AG04450 (cell line): ENCODE measurements around the gene SYNE2. TPM values are rescaled to one million over a fixed set of nuclear protein-coding genes. Genes with fewer than 3 reads are reported as not detected.

Experiments
- CTCF ChIA-PET: fragments of 300-600, 350-600 bp; formaldehyde crosslinking; extraction: SDS; loops from one replicate; lab custom pipeline; 2022; ENCODE audit warnings: antibody characterized with exemption, inconsistent platforms; lab: Charles Lee
- POLR2A ChIA-PET: fragments of 350-600 bp; formaldehyde crosslinking; extraction: SDS; loops from one replicate; lab custom pipeline; 2021; ENCODE audit warnings: antibody characterized with exemption, inconsistent platforms; lab: Yijun Ruan, JAX
- DNase-seq: peaks from one replicate; pipeline ENCODE4 v3.0.0-alpha.2; 2011; ENCODE audit warnings: low read depth, low spot score
- H3K27ac ChIP-seq: one replicate; pipeline ENCODE4 v1.5.1; 2012; ENCODE audit warnings: low read depth, low read length, control low read depth
- H3K27me3 ChIP-seq: one replicate; pipeline ENCODE4 v1.6.0; 2012; ENCODE audit warnings: low read length; ENCODE audit not compliant: control insufficient read depth, insufficient read depth
- H3K4me3 ChIP-seq: 2 replicates; pipeline ENCODE4 v1.5.1; 2011; ENCODE audit warnings: mild to moderate bottlenecking, low read depth, low read length, control low read depth
- H3K9me3 ChIP-seq: 2 replicates; pipeline ENCODE4 v1.5.1; 2012; ENCODE audit warnings: low read length; ENCODE audit not compliant: control insufficient read depth, insufficient read depth
- polyA plus RNA-seq: library from polyadenylated mRNA; depleted of rRNA; stranded (reverse); fragments of >200 nt; gene quantifications from 2 replicates; pipeline ENCODE4 v1.2.3, GENCODE V29; 2011
- TF ChIP-seq, protein P1 (sequence below): IDR thresholded peaks from 2 replicates; pipeline ENCODE4 v1.5.1; 2011; ENCODE audit warnings: low read depth, low read length, control low read depth, inconsistent platforms

SYNE2 gene
- polyA plus RNA-seq, 1 experiment = 6.1 TPM

DNA sequence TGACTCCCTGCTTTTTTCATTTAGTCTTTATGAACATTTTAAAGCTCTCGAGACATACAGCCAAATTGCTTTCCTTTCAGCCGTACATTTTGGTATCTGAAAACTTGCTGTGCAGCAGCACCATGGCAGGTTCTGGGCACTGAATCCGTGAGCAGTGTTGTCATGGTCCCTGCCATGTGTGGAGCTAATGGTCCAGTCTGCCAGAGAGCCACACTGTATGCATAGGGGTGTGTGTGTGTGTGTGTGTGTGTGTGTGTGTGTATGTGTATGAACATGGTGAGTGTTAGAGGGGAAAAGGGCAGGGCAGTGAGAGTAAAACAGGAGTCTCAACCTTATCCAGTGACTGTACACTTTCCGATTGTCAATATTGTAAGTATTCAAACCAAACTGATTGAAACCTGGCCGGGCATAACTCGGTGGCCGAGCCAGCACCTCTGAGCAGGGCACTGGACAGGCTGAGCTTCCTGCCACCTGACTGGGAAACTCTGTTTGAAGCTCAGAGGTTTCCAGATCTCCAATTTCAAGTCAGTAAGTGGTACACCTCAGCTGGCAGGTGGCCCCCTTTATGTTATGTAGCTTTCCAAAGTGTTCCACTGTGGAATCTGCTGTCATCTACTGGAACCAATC lies 331.4 kb downstream of the SYNE2 start:
- ChIA-PET POLR2A (no interaction called here), CTCF (no interaction called here)
- Histone ChIP-seq H3K4me3 (no peak overlapping the region), H3K27ac (no peak overlapping the region), H3K9me3 (no peaks in the 10 kb centered on the region), H3K27me3 (no peaks in the 10 kb centered on the region)
- TF ChIP-seq, protein P1, sequence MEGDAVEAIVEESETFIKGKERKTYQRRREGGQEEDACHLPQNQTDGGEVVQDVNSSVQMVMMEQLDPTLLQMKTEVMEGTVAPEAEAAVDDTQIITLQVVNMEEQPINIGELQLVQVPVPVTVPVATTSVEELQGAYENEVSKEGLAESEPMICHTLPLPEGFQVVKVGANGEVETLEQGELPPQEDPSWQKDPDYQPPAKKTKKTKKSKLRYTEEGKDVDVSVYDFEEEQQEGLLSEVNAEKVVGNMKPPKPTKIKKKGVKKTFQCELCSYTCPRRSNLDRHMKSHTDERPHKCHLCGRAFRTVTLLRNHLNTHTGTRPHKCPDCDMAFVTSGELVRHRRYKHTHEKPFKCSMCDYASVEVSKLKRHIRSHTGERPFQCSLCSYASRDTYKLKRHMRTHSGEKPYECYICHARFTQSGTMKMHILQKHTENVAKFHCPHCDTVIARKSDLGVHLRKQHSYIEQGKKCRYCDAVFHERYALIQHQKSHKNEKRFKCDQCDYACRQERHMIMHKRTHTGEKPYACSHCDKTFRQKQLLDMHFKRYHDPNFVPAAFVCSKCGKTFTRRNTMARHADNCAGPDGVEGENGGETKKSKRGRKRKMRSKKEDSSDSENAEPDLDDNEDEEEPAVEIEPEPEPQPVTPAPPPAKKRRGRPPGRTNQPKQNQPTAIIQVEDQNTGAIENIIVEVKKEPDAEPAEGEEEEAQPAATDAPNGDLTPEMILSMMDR = no peak
- no peak for DNase-seq

DNA sequence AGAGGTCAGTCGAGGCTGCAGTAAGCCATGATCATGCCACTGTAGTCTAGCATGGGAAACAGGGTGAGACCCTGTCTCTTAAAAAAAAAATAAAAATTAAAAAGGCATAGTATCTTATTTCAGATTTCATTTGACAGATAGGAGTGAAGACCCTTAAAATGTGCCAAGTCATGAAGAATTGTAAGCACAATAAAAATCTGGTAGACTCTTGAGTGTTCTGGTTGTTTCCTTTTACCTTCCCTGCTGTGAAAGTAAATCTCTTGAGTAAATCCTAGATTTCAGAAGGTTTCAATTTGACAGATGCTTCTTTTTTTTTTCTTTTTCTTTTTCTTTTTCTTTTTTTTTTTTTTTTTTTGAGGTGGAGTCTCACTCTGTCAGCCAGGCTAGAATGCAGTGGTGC lies 332.4 kb downstream of the SYNE2 start:
- CTCF ChIA-PET = no interaction called here
- no peak overlapping the region for H3K4me3 ChIP-seq
- no peak for DNase-seq
- TF ChIP-seq, protein P1 = no peak
- POLR2A ChIA-PET = no interaction called here
- H3K27me3 ChIP-seq = no peaks in the 10 kb centered on the region
- no peaks in the 10 kb centered on the region for H3K9me3 ChIP-seq
- no peak overlapping the region for H3K27ac ChIP-seq

DNA sequence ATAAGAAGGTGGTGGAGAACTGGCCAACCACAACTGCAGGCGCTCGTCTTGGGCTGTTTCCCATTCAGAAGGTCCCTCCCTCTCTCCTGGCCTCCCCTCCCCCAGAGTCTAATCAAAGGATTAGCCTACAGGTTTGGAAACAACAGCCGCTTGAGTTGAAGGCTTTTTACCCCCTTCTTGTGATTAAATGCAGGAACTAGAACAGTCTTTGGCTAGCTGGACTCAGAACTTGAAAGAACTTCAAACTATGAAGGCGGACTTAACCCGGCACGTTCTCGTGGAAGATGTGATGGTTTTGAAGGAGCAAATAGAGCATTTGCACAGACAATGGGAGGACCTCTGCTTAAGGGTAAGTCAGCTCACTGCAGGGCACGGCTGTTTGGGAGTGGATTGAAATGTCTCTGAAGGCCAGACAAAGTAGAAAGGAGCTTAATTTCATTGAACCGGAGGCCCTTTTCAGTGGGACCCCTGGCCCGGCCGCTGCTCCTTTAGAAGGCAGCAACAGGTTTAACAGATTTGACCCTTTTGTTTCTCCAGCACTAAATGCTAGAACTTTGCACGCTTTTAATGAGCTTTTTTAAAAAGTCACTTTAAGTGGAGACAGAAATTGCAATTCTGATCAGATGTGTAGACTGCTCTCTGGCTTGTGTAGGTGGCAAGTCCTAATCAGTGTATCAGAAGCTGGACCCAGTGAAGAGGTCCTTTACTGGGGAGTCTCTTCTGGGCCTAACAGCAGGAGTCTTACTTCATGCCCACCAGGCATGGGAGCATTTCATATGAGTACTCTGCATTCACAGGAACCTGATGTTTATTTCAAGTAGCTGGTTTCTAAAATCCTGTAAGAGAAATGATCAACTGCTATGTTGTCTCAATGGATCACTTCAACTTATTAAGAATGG lies 333.7 kb downstream of the SYNE2 start:
- Histone ChIP-seq H3K27me3 (no peaks in the 10 kb centered on the region), H3K27ac (no peak overlapping the region), H3K9me3 (no peaks in the 10 kb centered on the region), H3K4me3 (no peak overlapping the region)
- CTCF ChIA-PET = interaction anchor here (1.5 kb wide), 1 partner anchor 117 kb away, joined by 3 read pairs; no protein-coding TSS in a partner anchor
- POLR2A ChIA-PET = no interaction called here
- TF ChIP-seq, protein P1 = no peak
- DNase-seq = no peak

DNA sequence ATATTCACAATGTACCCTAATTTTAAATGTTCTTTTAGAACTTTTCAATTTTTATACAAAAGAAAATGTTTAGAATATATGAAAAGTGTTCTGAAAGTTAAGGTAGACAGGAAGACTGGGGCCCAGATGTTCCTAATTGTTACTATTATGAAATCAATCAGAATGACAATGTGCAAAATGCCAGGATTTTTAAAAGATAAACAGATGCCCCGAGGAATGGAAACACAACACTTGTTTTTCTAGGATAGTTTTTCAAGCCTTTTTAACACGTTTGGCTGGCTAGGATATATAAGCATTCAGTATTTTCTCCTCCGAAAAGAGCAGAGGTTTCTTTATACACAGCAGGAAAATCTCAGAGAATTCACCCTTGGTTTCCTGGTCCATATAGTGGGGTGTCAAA lies 334.5 kb downstream of the SYNE2 start:
- TF ChIP-seq, protein P1 = no peak
- Histone ChIP-seq H3K9me3 (no peaks in the 10 kb centered on the region), H3K4me3 (no peak overlapping the region), H3K27me3 (no peaks in the 10 kb centered on the region), H3K27ac (no peak overlapping the region)
- POLR2A ChIA-PET = no interaction called here
- CTCF ChIA-PET = no interaction called here
- DNase-seq = no peak

DNA sequence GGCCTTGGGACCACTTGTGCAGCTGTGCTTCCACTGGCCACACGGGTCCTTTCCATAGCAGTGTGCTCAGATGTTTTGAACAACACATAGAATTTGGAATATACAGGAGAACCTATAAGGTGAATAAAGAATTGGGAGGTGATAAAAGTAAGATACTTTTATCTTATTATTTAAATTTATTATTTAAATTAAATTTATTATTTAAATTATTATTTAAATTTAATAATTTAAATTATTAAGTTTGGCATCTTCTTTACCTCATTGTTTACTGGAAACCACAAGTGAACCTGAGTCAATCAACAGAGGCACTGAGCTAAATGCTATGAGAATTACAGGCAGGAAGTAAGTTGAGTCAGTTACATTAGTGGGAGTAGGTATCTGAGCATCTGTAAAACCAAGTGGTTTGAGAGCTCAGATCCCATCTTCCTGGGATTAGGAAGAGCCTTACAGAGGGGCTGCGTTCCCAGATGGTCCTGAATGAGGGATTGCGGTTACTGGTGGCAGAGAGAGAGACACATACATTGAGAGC lies 338.2 kb downstream of the SYNE2 start:
- Histone ChIP-seq H3K9me3 (no peaks in the 10 kb centered on the region), H3K27ac (no peak overlapping the region), H3K27me3 (no peaks in the 10 kb centered on the region), H3K4me3 (no peak overlapping the region)
- ChIA-PET POLR2A (no interaction called here), CTCF (interaction anchor here (0.9 kb wide), 1 partner anchor 113 kb away, joined by 3 read pairs; no protein-coding TSS in a partner anchor)
- TF ChIP-seq, protein P1 = no peak
- DNase-seq = no peak
